Calu3 (cell line): Measurements from ENCODE around the gene IKZF3. TPM values are rescaled to one million over a fixed set of nuclear protein-coding genes. Genes with fewer than 3 reads are reported as not detected.
A peak's percentile ranks its signal among the peaks of the same experiment; 100 is the strongest.

Source experiments
- BruUV-seq: library from RNA; stranded (reverse); fragments of 400-500 nt; replicated peaks from 2 replicates; lab custom pipeline; 2021; lab: Mats Ljungman, UMichigan
- CTCF ChIA-PET: fragments of 300-600 bp; sonication (Branson Sonifier 250); formaldehyde crosslinking; loops from one replicate; lab custom pipeline; 2022; ENCODE audit warnings: antibody characterized with exemption; lab: Charles Lee
- DNase-seq: peaks from one replicate; pipeline ENCODE4 v3.0.0; 2022
- H3K27ac Mint-ChIP-seq: one replicate; pipeline ENCODE4 v1.8.0; 2022; ENCODE audit warnings: mixed read lengths; ENCODE audit not compliant: unreplicated experiment
- H3K27me3 Mint-ChIP-seq: one replicate; pipeline ENCODE4 v1.8.0; 2022; ENCODE audit warnings: mixed read lengths; ENCODE audit not compliant: unreplicated experiment
- H3K36me3 Mint-ChIP-seq: one replicate; pipeline ENCODE4 v1.8.0; 2022; ENCODE audit warnings: mild to moderate bottlenecking, moderate library complexity, mixed read lengths; ENCODE audit not compliant: insufficient read depth, unreplicated experiment
- H3K4me1 Mint-ChIP-seq: one replicate; pipeline ENCODE4 v1.8.0; 2022; ENCODE audit warnings: mild to moderate bottlenecking, low read depth, mixed read lengths; ENCODE audit not compliant: unreplicated experiment
- H3K4me3 Mint-ChIP-seq: one replicate; pipeline ENCODE4 v1.8.0; 2022; ENCODE audit warnings: mild to moderate bottlenecking, low read depth, moderate library complexity, mixed read lengths; ENCODE audit not compliant: unreplicated experiment
- H3K9me3 Mint-ChIP-seq: one replicate; pipeline ENCODE4 v1.8.0; 2022; ENCODE audit warnings: low read depth, mixed read lengths; ENCODE audit not compliant: unreplicated experiment
- intact Hi-C: fragments of 100-400 bp; cut with micrococcal nuclease; formaldehyde crosslinking; loops from one replicate; pipeline ENCODE4 v1.10.0; 2022; ENCODE audit not compliant: unreplicated experiment
- total RNA-seq: library from RNA; stranded (reverse); gene quantifications from 2 replicates; pipeline ENCODE4 v1.2.3, GENCODE V29; 2022
- TF ChIP-seq, protein P1 (sequence below): fragments of 200-600 bp; IDR thresholded peaks from one replicate; pipeline ENCODE4 v1.8.0; 2022; ENCODE audit warnings: antibody characterized with exemption; ENCODE audit not compliant: unreplicated experiment

IKZF3 gene
- total RNA-seq, 1 experiment from 2014 or later, result 30.9 TPM

DNA sequence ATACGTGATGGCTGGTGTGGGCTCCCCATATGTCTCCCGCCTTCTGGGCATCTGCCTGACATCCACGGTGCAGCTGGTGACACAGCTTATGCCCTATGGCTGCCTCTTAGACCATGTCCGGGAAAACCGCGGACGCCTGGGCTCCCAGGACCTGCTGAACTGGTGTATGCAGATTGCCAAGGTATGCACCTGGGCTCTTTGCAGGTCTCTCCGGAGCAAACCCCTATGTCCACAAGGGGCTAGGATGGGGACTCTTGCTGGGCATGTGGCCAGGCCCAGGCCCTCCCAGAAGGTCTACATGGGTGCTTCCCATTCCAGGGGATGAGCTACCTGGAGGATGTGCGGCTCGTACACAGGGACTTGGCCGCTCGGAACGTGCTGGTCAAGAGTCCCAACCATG is 139.4 kb downstream of the IKZF3 start:
- CTCF ChIA-PET, result interaction anchor here (0.6 to 161.2 kb wide), 24 partner anchors 3 to 256 kb away, joined by 3 to 42089 read pairs (median 5); partner anchors contain the start of genes ERBB2, GRB7, MIEN1 and NEUROD2
- H3K4me3 Mint-ChIP-seq, result no peak overlapping the region
- no peaks in the 10 kb centered on the region for H3K27me3 Mint-ChIP-seq
- no peak for DNase-seq
- TF ChIP-seq, protein P1, sequence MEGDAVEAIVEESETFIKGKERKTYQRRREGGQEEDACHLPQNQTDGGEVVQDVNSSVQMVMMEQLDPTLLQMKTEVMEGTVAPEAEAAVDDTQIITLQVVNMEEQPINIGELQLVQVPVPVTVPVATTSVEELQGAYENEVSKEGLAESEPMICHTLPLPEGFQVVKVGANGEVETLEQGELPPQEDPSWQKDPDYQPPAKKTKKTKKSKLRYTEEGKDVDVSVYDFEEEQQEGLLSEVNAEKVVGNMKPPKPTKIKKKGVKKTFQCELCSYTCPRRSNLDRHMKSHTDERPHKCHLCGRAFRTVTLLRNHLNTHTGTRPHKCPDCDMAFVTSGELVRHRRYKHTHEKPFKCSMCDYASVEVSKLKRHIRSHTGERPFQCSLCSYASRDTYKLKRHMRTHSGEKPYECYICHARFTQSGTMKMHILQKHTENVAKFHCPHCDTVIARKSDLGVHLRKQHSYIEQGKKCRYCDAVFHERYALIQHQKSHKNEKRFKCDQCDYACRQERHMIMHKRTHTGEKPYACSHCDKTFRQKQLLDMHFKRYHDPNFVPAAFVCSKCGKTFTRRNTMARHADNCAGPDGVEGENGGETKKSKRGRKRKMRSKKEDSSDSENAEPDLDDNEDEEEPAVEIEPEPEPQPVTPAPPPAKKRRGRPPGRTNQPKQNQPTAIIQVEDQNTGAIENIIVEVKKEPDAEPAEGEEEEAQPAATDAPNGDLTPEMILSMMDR, result no peak
- H3K4me1 Mint-ChIP-seq, result peaks cover 42% of the 10 kb centered on the region
- H3K9me3 Mint-ChIP-seq, result no peaks in the 10 kb centered on the region
- H3K27ac Mint-ChIP-seq, result peak overlapping the region; percentile 90
- BruUV-seq, result no TSS peak
- H3K36me3 Mint-ChIP-seq, result peaks cover 100% of the 10 kb centered on the region
- intact Hi-C loops, result no loop called here

GRCh38 chr17:39722965-39723848 is 140.9 kb downstream of the IKZF3 start:
- peaks cover 38% of the 10 kb centered on the region for H3K4me1 Mint-ChIP-seq
- CTCF ChIA-PET, result interaction anchor here (0.6 to 161.2 kb wide), 34 partner anchors 4 to 1387 kb away, joined by 3 to 42089 read pairs (median 5); partner anchors contain the start of genes ERBB2, GRB7, IKZF3 and MIEN1
- TF ChIP-seq, protein P1, result no peak
- peak; percentile 75 for DNase-seq
- peak overlapping the region; percentile 0 for H3K4me3 Mint-ChIP-seq
- no peaks in the 10 kb centered on the region for H3K9me3 Mint-ChIP-seq
- intact Hi-C loops, result no loop called here
- no TSS peak for BruUV-seq
- H3K36me3 Mint-ChIP-seq, result peaks cover 100% of the 10 kb centered on the region
- peak overlapping the region; percentile 28 for H3K27ac Mint-ChIP-seq
- no peaks in the 10 kb centered on the region for H3K27me3 Mint-ChIP-seq

DNA sequence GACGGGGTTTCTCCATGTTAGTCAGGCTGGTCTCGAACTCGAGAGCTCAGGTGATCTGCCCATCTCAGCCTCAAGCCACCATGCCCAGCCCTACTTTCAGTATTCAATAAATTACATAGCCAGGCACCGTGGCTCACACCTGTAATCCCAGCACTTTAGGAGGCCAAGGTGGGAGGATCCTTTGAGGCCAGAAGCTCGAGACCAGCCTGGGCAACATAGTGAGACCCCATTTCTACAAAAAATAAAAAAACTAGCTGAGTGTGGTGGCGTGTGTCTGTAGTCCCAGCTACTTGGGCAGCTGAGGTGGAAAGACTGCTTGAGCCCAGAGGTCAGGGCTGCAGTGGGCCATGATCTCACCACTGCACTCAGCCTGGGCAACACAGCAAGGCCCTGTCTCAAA is 142.0 kb downstream of the IKZF3 start:
- Mint-ChIP-seq H3K9me3 (no peaks in the 10 kb centered on the region), H3K27me3 (no peaks in the 10 kb centered on the region), H3K4me3 (no peak overlapping the region), H3K36me3 (peaks cover 100% of the 10 kb centered on the region), H3K27ac (no peak overlapping the region), H3K4me1 (peaks cover 32% of the 10 kb centered on the region)
- TF ChIP-seq, protein P1, result no peak
- peak; percentile 74 for DNase-seq
- intact Hi-C loops, result no loop called here
- BruUV-seq, result no TSS peak
- CTCF ChIA-PET, result interaction anchor here (0.6 to 161.2 kb wide), 23 partner anchors 5 to 823 kb away, joined by 3 to 42089 read pairs (median 5); partner anchors contain the start of genes ERBB2, GRB7, MIEN1 and NEUROD2

DNA sequence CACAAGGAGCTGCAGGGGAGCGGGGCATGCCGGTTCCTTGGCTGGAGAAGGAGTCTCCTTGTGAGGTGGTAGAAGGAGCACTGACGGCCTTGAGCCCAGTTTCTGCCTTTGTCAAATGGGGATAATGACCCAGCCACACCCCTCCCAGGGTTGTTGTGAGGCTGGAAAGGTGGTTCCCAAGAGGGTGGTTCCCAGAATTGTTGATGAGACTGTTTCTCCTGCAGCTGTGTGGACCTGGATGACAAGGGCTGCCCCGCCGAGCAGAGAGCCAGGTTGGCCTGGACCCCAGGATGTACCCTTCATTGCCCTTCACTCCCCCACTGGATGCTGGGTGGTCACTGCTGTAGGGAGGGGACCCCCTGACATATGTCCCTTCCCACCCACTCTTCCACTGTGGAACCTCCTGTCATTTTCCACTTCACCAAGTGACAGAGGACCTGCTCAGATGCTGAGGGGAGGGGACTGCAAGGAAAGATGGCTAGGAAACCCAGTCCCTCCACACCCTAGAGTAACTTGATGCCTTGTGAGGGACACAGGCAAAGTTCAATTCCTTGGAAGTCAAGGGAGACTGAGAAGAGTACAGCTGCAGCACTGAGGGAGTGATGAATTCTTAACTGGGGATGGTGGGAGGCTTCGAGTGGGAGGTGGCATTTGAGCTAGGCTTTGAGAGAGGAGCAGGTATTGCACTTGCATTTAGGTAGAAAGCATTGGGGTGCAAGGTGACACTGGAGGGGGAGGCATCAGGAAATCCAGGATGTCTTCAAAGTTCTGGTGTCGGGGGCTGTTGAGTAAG is 144.4 kb downstream of the IKZF3 start:
- Mint-ChIP-seq H3K27ac (peak overlapping the region; percentile 2), H3K36me3 (peaks cover 100% of the 10 kb centered on the region), H3K9me3 (no peaks in the 10 kb centered on the region), H3K4me1 (peaks cover 33% of the 10 kb centered on the region), H3K4me3 (no peak overlapping the region), H3K27me3 (no peaks in the 10 kb centered on the region)
- CTCF ChIA-PET, result interaction anchor here (0.6 to 161.2 kb wide), 38 partner anchors 5 to 1776 kb away, joined by 3 to 42089 read pairs (median 6); partner anchors contain the start of genes ERBB2, GRB7, GSDMA and GSDMB
- intact Hi-C loops, result no loop called here
- TF ChIP-seq, protein P1, result no peak
- BruUV-seq, result no TSS peak
- DNase-seq, result no peak
